Osteoblast (primary cell): Measurements from ENCODE around the gene FFAR3. TPM values are rescaled to one million over a fixed set of nuclear protein-coding genes. Genes with fewer than 3 reads are reported as not detected.

ENCODE experiments used
- DNase-seq: peaks from one replicate; pipeline ENCODE4 v3.0.0; 2011; ENCODE audit warnings: low spot score, mixed read lengths; ENCODE audit not compliant: insufficient read length; ENCODE audit errors: missing footprints
- H2AFZ ChIP-seq: 2 replicates; pipeline ENCODE4 v1.6.0; 2011; ENCODE audit warnings: mild to moderate bottlenecking, low read length
- H3K27ac ChIP-seq: 2 replicates; pipeline ENCODE4 v1.5.1; 2011; ENCODE audit warnings: mild to moderate bottlenecking, low read depth, low read length, moderate library complexity
- H3K27me3 ChIP-seq: 2 replicates; pipeline ENCODE4 v1.6.0; 2012; ENCODE audit warnings: mild to moderate bottlenecking, control low read depth, inconsistent platforms, low read length, moderate library complexity; ENCODE audit not compliant: insufficient read depth
- H3K36me3 ChIP-seq: 2 replicates; pipeline ENCODE4 v1.5.1; 2011; ENCODE audit warnings: mild to moderate bottlenecking, low read length, control low read depth, moderate library complexity; ENCODE audit not compliant: insufficient read depth
- H3K4me1 ChIP-seq: 2 replicates; pipeline ENCODE4 v1.5.1; 2011; ENCODE audit warnings: mild to moderate bottlenecking, low read length, control low read depth, moderate library complexity; ENCODE audit not compliant: insufficient read depth
- H3K4me2 ChIP-seq: 2 replicates; pipeline ENCODE4 v1.6.0; 2011; ENCODE audit warnings: mild to moderate bottlenecking, low read length; ENCODE audit not compliant: insufficient read depth
- H3K4me3 ChIP-seq: fragments of 200-600 bp; sonication (generic); 3 replicates; pipeline ENCODE4 v1.5.1; 2012; ENCODE audit warnings: mild to moderate bottlenecking, low read length, inconsistent platforms; ENCODE audit not compliant: insufficient read depth
- H3K79me2 ChIP-seq: 2 replicates; pipeline ENCODE4 v1.6.0; 2012; ENCODE audit warnings: mild to moderate bottlenecking, low read length, control low read depth, inconsistent platforms; ENCODE audit not compliant: insufficient read depth
- H3K9me3 ChIP-seq: 2 replicates; pipeline ENCODE4 v1.5.1; 2011; ENCODE audit warnings: low read depth, low read length, control low read depth
- H4K20me1 ChIP-seq: 2 replicates; pipeline ENCODE4 v1.6.0; 2012; ENCODE audit warnings: mild to moderate bottlenecking, low read length, control low read depth; ENCODE audit not compliant: insufficient read depth
- total RNA-seq: library from RNA; depleted of rRNA; stranded (reverse); fragments of >200 nt; gene quantifications from 2 replicates; pipeline ENCODE4 v1.2.3, GENCODE V29; 2012
- TF ChIP-seq, protein P1 (sequence below): IDR thresholded peaks from 2 replicates; pipeline ENCODE4 v1.5.1; 2011; ENCODE audit warnings: mild to moderate bottlenecking, low read depth, low read length, moderate library complexity; ENCODE audit errors: extremely low read depth

FFAR3 gene
- total RNA-seq, 1 donor = not detected

DNA sequence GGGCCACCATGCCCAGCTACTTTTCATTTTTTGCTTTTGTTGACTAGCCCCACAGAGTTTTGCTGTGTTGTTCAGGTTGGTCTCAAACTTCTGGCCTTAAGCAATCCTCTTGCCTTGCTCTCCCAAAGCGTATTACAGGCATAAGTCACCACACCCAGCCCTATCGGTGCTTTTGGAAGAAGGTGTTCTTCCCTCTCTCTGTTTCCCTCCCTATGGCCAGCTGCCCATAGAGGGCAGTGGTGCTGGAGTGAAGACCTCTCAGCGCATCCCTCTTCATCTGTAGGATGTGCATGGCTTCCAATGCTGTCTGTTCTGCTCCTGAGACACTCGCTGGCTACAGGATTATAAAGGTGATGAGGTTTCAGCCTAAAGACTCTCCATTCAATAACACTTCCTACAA lies 30.6 kb upstream of the FFAR3 start:
- Histone ChIP-seq H4K20me1 (no peaks in the 10 kb centered on the region), H3K36me3 (no peaks in the 10 kb centered on the region), H2AFZ (no peak overlapping the region), H3K4me1 (no peaks in the 10 kb centered on the region), H3K4me3 (no peak overlapping the region), H3K79me2 (no peaks in the 10 kb centered on the region), H3K27me3 (peaks cover 22% of the 10 kb centered on the region), H3K4me2 (no peak overlapping the region), H3K27ac (no peak overlapping the region), H3K9me3 (no peaks in the 10 kb centered on the region)
- no peak for DNase-seq
- TF ChIP-seq, protein P1, sequence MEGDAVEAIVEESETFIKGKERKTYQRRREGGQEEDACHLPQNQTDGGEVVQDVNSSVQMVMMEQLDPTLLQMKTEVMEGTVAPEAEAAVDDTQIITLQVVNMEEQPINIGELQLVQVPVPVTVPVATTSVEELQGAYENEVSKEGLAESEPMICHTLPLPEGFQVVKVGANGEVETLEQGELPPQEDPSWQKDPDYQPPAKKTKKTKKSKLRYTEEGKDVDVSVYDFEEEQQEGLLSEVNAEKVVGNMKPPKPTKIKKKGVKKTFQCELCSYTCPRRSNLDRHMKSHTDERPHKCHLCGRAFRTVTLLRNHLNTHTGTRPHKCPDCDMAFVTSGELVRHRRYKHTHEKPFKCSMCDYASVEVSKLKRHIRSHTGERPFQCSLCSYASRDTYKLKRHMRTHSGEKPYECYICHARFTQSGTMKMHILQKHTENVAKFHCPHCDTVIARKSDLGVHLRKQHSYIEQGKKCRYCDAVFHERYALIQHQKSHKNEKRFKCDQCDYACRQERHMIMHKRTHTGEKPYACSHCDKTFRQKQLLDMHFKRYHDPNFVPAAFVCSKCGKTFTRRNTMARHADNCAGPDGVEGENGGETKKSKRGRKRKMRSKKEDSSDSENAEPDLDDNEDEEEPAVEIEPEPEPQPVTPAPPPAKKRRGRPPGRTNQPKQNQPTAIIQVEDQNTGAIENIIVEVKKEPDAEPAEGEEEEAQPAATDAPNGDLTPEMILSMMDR = peak; percentile 18

DNA sequence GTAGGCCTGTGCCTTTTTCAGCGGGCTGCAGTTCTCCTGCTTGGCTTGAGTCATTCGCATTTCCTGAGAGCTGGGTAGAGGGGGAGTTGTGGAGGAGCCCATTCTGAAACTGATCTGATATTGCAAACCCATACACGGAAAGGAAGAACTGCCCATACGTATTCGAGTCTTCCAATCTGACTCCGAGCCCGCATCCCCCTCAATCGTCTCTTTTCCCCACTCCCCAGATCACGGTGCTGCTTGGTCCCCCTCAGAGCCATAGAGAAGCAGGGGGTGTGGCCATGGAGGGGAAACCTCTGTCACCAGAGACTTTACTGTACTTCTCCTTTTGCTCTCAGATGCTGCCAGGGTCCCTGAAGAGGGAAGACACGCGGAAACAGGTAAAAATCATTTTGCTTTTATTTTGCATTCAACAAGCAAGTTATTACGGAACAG lies 29.4 kb upstream of the FFAR3 start, which contains the start of gene CD22:
CD22 (plus strand) TSS at position 337 of the 435 bp plus-strand sequence. CDS start 2,854 bp downstream, outside the sequence.
- Histone ChIP-seq H3K27me3 (peaks cover 26% of the 10 kb centered on the region), H3K4me1 (no peaks in the 10 kb centered on the region), H3K79me2 (no peaks in the 10 kb centered on the region), H3K4me3 (no peak within 1 kb of the TSS), H4K20me1 (no peaks in the 10 kb centered on the region), H2AFZ (no peak within 1 kb of the TSS), H3K9me3 (no peaks in the 10 kb centered on the region), H3K4me2 (no peak within 1 kb of the TSS), H3K27ac (no peak within 1 kb of the TSS), H3K36me3 (no peaks in the 10 kb centered on the region)
- TF ChIP-seq, protein P1 = no peak
- peak; percentile 62 for DNase-seq

DNA sequence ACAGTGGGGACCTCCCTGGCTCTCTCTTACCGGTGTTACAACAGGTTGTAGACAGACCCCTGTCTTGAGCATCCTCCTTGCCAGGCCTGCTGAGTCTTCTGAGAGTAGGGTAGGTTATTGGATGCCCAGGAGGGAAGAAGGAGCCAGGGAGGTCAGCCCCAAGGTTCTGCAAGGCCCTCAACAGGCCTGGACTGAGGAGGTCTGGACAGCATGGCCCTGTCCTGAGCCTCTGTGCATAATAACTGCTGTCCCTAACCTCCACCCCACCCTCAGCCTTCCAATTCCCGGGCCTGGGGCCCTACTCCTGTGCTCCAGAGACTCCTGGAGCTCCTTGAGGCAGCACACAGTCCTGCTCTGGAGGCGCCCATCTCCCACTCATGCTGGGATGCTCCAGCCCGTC lies 28.9 kb upstream of the FFAR3 start:
- DNase-seq = peak; percentile 42
- Histone ChIP-seq H4K20me1 (no peaks in the 10 kb centered on the region), H3K79me2 (no peaks in the 10 kb centered on the region), H3K36me3 (no peaks in the 10 kb centered on the region), H3K27me3 (peaks cover 30% of the 10 kb centered on the region), H2AFZ (no peak overlapping the region), H3K9me3 (no peaks in the 10 kb centered on the region), H3K4me2 (no peak overlapping the region), H3K27ac (no peak overlapping the region), H3K4me1 (no peaks in the 10 kb centered on the region), H3K4me3 (no peak overlapping the region)
- TF ChIP-seq, protein P1 = no peak

DNA sequence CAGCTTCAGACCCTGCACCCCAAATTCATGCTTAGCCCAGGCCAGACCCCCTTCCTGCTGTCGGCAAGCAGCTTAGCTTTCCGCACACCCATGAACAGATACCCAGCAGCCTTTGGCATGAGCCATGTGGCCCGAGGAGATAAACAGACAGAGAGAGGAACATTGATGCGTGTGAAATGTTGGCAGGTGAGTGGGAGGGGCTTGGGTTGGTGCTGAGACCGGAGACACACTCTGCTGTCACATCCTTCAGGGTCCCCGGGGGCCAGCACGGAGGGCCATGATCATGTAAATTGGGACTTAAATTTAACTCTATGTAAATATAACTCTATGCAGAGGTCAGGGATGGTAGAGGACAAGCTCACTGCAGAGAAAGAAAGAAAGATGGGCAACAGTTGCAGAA lies 27.8 kb upstream of the FFAR3 start:
- no peaks in the 10 kb centered on the region for H3K36me3 ChIP-seq
- H3K9me3 ChIP-seq = no peaks in the 10 kb centered on the region
- TF ChIP-seq, protein P1 = no peak
- no peak overlapping the region for H2AFZ ChIP-seq
- H3K4me1 ChIP-seq = no peaks in the 10 kb centered on the region
- H3K27ac ChIP-seq = no peak overlapping the region
- DNase-seq = no peak
- no peaks in the 10 kb centered on the region for H4K20me1 ChIP-seq
- no peak overlapping the region for H3K4me3 ChIP-seq
- H3K27me3 ChIP-seq = peaks cover 31% of the 10 kb centered on the region
- H3K79me2 ChIP-seq = no peaks in the 10 kb centered on the region
- no peak overlapping the region for H3K4me2 ChIP-seq
